ENCODE data around the gene KRTAP9-9. TPM values are rescaled to one million over a fixed set of nuclear protein-coding genes. Genes with fewer than 3 reads are reported as not detected.

The KRTAP9-9 gene
- polyA plus RNA-seq, 1 donor from 2014 or later, result not detected

DNA sequence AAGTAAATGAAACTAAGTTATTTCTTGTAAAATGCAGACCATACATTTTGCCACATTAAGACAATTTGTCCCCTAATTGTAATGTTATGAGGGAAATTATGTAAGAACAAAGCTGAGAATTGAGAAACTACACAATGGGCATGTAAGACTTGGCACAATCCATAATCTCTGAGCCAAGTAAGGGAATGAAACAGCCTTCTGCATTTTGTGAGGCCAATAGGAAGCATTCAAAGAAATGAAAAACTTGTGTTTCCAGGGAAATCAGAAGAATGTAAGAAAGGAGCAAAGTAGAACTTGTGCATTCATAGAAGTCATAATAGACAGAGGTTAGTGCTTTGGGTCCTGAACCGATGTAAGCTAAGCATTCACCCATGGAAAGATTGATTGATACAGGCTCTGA, 3.9 kb upstream of the KRTAP9-9 start (continued):
- TF ChIP-seq, protein P1, sequence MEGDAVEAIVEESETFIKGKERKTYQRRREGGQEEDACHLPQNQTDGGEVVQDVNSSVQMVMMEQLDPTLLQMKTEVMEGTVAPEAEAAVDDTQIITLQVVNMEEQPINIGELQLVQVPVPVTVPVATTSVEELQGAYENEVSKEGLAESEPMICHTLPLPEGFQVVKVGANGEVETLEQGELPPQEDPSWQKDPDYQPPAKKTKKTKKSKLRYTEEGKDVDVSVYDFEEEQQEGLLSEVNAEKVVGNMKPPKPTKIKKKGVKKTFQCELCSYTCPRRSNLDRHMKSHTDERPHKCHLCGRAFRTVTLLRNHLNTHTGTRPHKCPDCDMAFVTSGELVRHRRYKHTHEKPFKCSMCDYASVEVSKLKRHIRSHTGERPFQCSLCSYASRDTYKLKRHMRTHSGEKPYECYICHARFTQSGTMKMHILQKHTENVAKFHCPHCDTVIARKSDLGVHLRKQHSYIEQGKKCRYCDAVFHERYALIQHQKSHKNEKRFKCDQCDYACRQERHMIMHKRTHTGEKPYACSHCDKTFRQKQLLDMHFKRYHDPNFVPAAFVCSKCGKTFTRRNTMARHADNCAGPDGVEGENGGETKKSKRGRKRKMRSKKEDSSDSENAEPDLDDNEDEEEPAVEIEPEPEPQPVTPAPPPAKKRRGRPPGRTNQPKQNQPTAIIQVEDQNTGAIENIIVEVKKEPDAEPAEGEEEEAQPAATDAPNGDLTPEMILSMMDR (IDR thresholded peaks at IDR 0.05; ENCODE audit: poor library complexity, severe bottlenecking), result no peak

GRCh38 chr17:41254861-41255260, 323 bp upstream of the KRTAP9-9 start:
- Histone ChIP-seq H3K4me2 (ENCODE audit: low read length) (no peak overlapping the region), H3K9me3 (ENCODE audit: low read length) (no peaks in the 10 kb centered on the region), H3F3A (ENCODE audit: insufficient read depth, low read length, poor library complexity, severe bottlenecking) (no peaks in the 10 kb centered on the region), H3K9me2 (ENCODE audit: insufficient read depth, low read length) (no peaks in the 10 kb centered on the region), H2AFZ (ENCODE audit: low read depth, low read length) (no peak overlapping the region), H4K20me1 (ENCODE audit: insufficient read depth) (no peaks in the 10 kb centered on the region), H3K27me3 (ENCODE audit: insufficient read depth, low read depth, low read length) (no peaks in the 10 kb centered on the region), H3K4me3 (ENCODE audit: low read length) (no peak overlapping the region), H3K79me2 (replicated peaks; ENCODE audit: insufficient read depth, low read length) (no peaks in the 10 kb centered on the region), H3K9ac (ENCODE audit: low read length) (no peak overlapping the region), H3K27ac (ENCODE audit: low read length) (no peak overlapping the region), H3K36me3 (ENCODE audit: insufficient read depth, low read length) (no peaks in the 10 kb centered on the region)
- TF ChIP-seq TAF1 (IDR thresholded peaks at IDR 0.05; ENCODE audit: low read depth) (no peak), POLR2AphosphoS5 (IDR thresholded peaks at IDR 0.05) (no peak), EP300 (conservative IDR thresholded peaks at IDR 0.05; ENCODE audit: poor library complexity, severe bottlenecking) (no peak), REST (IDR thresholded peaks at IDR 0.05; ENCODE audit: borderline replicate concordance) (no peak), RAD21 (conservative IDR thresholded peaks at IDR 0.05) (no peak), EZH2 (IDR thresholded peaks at IDR 0.05; ENCODE audit: borderline replicate concordance, insufficient read depth, low read length, poor library complexity, severe bottlenecking) (no peak), MXI1 (conservative IDR thresholded peaks at IDR 0.05; ENCODE audit: poor library complexity, severe bottlenecking) (no peak), SMC3 (conservative IDR thresholded peaks at IDR 0.05; ENCODE audit: poor library complexity) (no peak)
- TF ChIP-seq, protein P1 (IDR thresholded peaks at IDR 0.05; ENCODE audit: poor library complexity, severe bottlenecking), result no peak

- Histone ChIP-seq H3K4me2 (ENCODE audit: low read length) (no peak overlapping the region), H2AFZ (ENCODE audit: low read depth, low read length) (no peak overlapping the region), H3K9ac (ENCODE audit: low read length) (no peak overlapping the region), H3K27ac (ENCODE audit: low read length) (no peak overlapping the region), H3F3A (ENCODE audit: insufficient read depth, low read length, poor library complexity, severe bottlenecking) (no peaks in the 10 kb centered on the region), H3K9me3 (ENCODE audit: low read length) (no peaks in the 10 kb centered on the region), H3K4me3 (ENCODE audit: low read length) (no peak overlapping the region), H3K9me2 (ENCODE audit: insufficient read depth, low read length) (no peaks in the 10 kb centered on the region), H3K79me2 (replicated peaks; ENCODE audit: insufficient read depth, low read length) (no peaks in the 10 kb centered on the region), H4K20me1 (ENCODE audit: insufficient read depth) (no peaks in the 10 kb centered on the region), H3K27me3 (ENCODE audit: insufficient read depth, low read depth, low read length) (no peaks in the 10 kb centered on the region), H3K36me3 (ENCODE audit: insufficient read depth, low read length) (no peaks in the 10 kb centered on the region)
- no peak for TF ChIP-seq MXI1 (conservative IDR thresholded peaks at IDR 0.05; ENCODE audit: poor library complexity, severe bottlenecking)
Measured at GRCh38 chr17:41256291-41256685, 1.1 kb downstream of the KRTAP9-9 start.
